Breast epithelium (tissue), 4 donors: Measurements from ENCODE around the gene HOXD13. TPM values are rescaled to one million over a fixed set of nuclear protein-coding genes. Genes with fewer than 3 reads are reported as not detected.

ENCODE experiments used
- DNase-seq, 2 donors: peaks; one replicate each; pipeline ENCODE4 v3.0.0-alpha.2; 2019; ENCODE audit warnings: low spot score in 2 of 2
- H3K27ac ChIP-seq, 2 donors: fragments of 200-600 bp; sonication (generic) in 1 of 2; one replicate each; pipeline ENCODE4 v1.5.1; 2016 to 2019; ENCODE audit warnings: mild to moderate bottlenecking in 1 of 2
- H3K27me3 ChIP-seq, 2 donors: fragments of 200-600 bp; sonication (generic) in 1 of 2; one replicate each; pipeline versions ENCODE4 v1.5.1 to v1.6.0; 2017 to 2019; ENCODE audit warnings: control low read depth in 1 of 2, mild to moderate bottlenecking in 1 of 2
- H3K36me3 ChIP-seq: fragments of 200-600 bp; one replicate; pipeline ENCODE4 v1.5.1; 2019
- H3K4me1 ChIP-seq, 2 donors: fragments of 200-600 bp; sonication (generic); one replicate each; pipeline ENCODE4 v1.5.1; 2016 to 2019; ENCODE audit warnings: control low read depth in 1 of 2
- H3K4me3 ChIP-seq, 3 donors: fragments of 200-600 bp; sonication (generic); 1 replicate in 2 of 3; 2 replicates in 1 of 3; pipeline ENCODE4 v1.5.1; 2016 to 2019; ENCODE audit warnings: mild to moderate bottlenecking in 3 of 3, moderate library complexity in 2 of 3
- H3K9me3 ChIP-seq, 2 donors: fragments of 200-600 bp; sonication (generic) in 1 of 2; one replicate each; pipeline ENCODE4 v1.5.1; 2016 to 2019; ENCODE audit warnings: control low read depth in 1 of 2
- POLR2A ChIP-seq: fragments of 450-650 bp; IDR thresholded peaks from one replicate; pipeline ENCODE4 v1.6.1; 2016; ENCODE audit warnings: antibody characterized with exemption, mild to moderate bottlenecking, moderate library complexity
- POLR2AphosphoS5 ChIP-seq, 3 donors: sonication (generic); formaldehyde crosslinking; IDR thresholded peaks; one replicate each; pipeline ENCODE4 v1.6.1; 2017; ENCODE audit warnings: antibody characterized with exemption in 3 of 3
- intact Hi-C: fragments of 100-400 bp; cut with DNase I; formaldehyde crosslinking; loops from one replicate; pipeline ENCODE4 v1.15.1; 2023; ENCODE audit warnings: low total_unique reads
- total RNA-seq, 3 donors: library from RNA; depleted of rRNA; stranded (reverse); fragments of >200 nt; gene quantifications; one replicate each; pipeline ENCODE4 v1.1.0, GENCODE V29; 2016
- TF ChIP-seq, protein P1 (sequence below), 3 donors: fragments of 450-650 bp; IDR thresholded peaks; one replicate each; pipeline ENCODE4 v1.5.1; 2016 to 2017; ENCODE audit warnings: antibody characterized with exemption in 3 of 3, mild to moderate bottlenecking in 3 of 3, moderate library complexity in 3 of 3

The HOXD13 gene
- total RNA-seq, 3 donors from 2014 or later: not detected

DNA sequence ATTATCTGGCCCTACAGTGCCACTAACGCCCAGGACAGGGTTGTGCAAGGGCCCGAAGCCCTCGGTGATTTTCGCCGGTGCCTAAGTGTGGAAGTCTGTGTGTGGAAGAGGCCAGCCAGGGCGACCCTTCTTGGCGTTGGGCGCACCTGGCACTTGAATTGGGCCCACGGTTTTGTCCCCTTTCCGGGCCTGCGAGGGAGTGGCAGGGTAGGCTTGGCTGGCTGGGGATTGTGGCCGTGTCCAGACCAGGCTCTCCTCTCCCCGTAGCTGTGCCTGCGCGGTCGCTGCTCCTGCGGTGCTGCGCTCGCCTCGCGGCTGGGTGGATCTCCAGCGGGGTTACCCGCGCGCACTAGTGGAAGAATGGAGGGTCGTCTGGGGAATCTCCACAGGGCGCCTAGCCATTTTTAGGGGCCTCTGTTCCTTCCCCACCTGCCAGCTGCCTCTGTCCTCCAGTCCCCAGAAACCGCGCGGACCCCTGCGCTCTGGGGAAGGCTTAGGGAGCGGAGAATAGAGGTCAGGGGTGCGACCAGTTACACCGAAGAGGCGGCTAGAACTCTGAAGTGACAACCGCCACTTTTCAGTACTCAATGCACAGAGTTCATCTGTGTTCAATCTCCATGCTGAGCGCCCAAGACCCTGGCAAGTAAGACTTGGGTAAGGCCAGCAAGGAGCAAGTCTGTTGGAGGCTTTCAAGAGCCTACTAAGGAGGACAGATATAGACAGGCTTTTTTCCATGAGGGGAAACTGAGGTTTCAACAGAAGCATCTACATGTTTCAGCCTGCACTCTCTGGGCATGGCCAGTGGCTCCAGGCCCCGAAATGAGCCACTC, 24.7 kb upstream of the HOXD13 start:
- Histone ChIP-seq H3K9me3 (no peaks in the 10 kb centered on the region), H3K27me3 (peaks cover 16 to 93% of the 10 kb centered on the region in 2 donors), H3K4me1 (no peaks in the 10 kb centered on the region), H3K4me3 (peak overlapping the region; percentile 26 to 60 (median 36)), H3K27ac (no peak overlapping the region), H3K36me3 (no peaks in the 10 kb centered on the region)
- no peak for DNase-seq
- intact Hi-C loops: no loop called here
- TF ChIP-seq POLR2A: no peak
- TF ChIP-seq, protein P1, sequence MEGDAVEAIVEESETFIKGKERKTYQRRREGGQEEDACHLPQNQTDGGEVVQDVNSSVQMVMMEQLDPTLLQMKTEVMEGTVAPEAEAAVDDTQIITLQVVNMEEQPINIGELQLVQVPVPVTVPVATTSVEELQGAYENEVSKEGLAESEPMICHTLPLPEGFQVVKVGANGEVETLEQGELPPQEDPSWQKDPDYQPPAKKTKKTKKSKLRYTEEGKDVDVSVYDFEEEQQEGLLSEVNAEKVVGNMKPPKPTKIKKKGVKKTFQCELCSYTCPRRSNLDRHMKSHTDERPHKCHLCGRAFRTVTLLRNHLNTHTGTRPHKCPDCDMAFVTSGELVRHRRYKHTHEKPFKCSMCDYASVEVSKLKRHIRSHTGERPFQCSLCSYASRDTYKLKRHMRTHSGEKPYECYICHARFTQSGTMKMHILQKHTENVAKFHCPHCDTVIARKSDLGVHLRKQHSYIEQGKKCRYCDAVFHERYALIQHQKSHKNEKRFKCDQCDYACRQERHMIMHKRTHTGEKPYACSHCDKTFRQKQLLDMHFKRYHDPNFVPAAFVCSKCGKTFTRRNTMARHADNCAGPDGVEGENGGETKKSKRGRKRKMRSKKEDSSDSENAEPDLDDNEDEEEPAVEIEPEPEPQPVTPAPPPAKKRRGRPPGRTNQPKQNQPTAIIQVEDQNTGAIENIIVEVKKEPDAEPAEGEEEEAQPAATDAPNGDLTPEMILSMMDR (IDR thresholded peaks at IDR 0.05): no peak
- TF ChIP-seq POLR2AphosphoS5 (IDR thresholded peaks at IDR 0.05): no peak

DNA sequence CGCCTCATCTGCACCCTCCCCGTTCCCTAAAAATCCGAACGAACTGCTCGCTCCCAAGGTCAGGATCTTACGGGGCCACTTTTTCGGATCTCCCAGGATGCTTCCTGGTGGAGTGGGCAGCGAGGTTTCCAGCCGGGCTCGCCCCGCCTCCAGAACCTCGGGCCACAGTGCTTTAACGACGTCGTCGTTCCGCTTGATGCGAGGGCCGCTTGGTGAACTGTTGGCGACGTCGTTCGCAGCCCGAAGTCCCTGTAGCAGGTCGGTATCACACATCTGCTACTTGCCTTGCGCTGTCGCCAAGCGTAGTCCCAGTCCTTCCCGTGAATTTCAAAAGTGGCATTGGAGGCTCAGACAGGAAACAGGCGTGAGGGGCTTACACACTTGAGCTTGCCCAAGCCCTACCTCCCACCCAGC, 24.1 kb upstream of the HOXD13 start:
- intact Hi-C loops: no loop called here
- no peak overlapping the region for H3K27ac ChIP-seq
- no peak for DNase-seq
- H3K27me3 ChIP-seq: peaks cover 16 to 93% of the 10 kb centered on the region in 2 donors
- H3K4me1 ChIP-seq: no peaks in the 10 kb centered on the region
- no peaks in the 10 kb centered on the region for H3K9me3 ChIP-seq
- peak overlapping the region in 1 of 3 donors; percentile 60 for H3K4me3 ChIP-seq
- TF ChIP-seq POLR2AphosphoS5 (IDR thresholded peaks at IDR 0.05): no peak
- no peak for TF ChIP-seq POLR2A
- TF ChIP-seq, protein P1 (IDR thresholded peaks at IDR 0.05): no peak
- H3K36me3 ChIP-seq: no peaks in the 10 kb centered on the region

DNA sequence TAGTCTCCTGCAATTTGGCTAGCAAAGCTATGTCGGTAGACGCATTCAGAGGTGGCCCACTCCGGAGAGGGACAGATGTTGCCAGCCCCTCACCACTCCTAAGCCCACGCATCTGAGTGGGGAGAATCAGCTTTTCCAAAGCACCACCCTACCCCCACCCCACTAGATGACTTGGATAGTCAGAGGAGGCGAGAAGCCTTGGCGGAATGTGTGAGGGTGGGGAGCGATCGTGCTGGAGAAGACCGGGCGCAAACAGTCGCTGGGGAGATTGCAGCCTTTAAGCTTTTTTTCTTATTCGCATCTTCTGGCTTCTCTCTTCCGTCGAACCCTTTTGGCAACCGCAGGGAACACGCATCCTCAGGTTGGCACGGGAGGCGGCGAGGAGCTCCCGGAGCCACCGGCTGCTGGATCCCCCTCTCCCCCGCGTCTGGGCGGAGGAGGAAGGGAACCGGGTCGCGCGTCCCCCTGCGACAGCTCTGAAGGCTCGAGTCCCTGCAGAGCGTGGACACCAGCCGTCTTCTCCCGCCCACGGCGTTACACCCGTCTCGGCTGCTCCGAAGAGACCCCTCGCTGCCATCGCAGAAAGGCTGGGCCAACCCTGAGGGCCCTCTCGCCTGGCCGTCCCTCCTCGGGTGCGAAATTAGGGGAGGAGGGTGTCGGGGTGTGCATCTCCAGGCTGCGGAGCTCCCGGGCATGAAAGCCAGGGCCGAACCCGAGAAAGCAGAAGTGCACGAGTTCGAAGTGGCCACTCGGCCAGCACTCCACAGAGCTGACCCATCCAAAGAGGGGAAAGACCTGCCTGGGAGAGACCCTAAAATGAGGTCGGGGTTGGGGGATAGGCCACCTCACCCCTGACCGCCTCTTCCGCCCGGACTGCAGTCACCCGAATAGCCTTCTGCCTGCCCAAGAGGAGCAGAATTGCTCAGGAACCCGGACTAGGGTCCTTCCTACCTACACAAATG, 20.9 kb upstream of the HOXD13 start:
- intact Hi-C loops: no loop called here
- TF ChIP-seq POLR2AphosphoS5 (IDR thresholded peaks at IDR 0.05): no peak
- no peak for TF ChIP-seq POLR2A
- TF ChIP-seq, protein P1 (IDR thresholded peaks at IDR 0.05): no peak
- Histone ChIP-seq H3K9me3 (no peaks in the 10 kb centered on the region), H3K4me1 (no peaks in the 10 kb centered on the region), H3K27ac (no peak overlapping the region), H3K27me3 (peaks cover 16 to 100% of the 10 kb centered on the region in 2 donors), H3K36me3 (no peaks in the 10 kb centered on the region), H3K4me3 (no peak overlapping the region)
- no peak for DNase-seq

DNA sequence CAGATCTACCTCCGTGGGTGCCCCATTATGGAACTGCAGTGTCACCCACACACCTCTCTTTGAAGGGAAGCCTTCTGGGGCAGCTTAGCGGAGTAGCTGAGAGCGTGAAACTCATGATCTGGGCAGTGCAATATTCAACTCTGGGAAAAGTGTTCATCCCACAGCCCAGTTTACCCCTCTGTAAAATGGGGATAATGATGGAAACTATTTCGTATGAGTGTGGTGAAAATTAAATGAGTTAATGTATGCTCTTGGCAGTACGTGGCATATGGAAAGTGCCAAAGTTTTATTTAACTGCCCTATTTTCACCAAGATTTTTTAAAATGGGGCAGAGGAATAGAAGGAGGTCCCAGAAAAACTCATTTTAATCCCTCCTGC, 20.2 kb upstream of the HOXD13 start:
- H3K4me3 ChIP-seq: no peak overlapping the region
- TF ChIP-seq POLR2AphosphoS5 (IDR thresholded peaks at IDR 0.05) (no peak), POLR2A (no peak)
- TF ChIP-seq, protein P1 (IDR thresholded peaks at IDR 0.05): no peak
- H3K9me3 ChIP-seq: no peaks in the 10 kb centered on the region
- no peaks in the 10 kb centered on the region for H3K4me1 ChIP-seq
- intact Hi-C loops: no loop called here
- H3K36me3 ChIP-seq: no peaks in the 10 kb centered on the region
- H3K27me3 ChIP-seq: peaks cover 13 to 100% of the 10 kb centered on the region in 2 donors
- DNase-seq: no peak
- no peak overlapping the region for H3K27ac ChIP-seq
